ENCODE measurements around the gene ARHGEF28. TPM values are rescaled to one million over a fixed set of nuclear protein-coding genes. Genes with fewer than 3 reads are reported as not detected.

Gene ARHGEF28
- total and polyA plus RNA-seq, 8 donors = 14.9 to 36.2 (median 24.6) TPM

DNA sequence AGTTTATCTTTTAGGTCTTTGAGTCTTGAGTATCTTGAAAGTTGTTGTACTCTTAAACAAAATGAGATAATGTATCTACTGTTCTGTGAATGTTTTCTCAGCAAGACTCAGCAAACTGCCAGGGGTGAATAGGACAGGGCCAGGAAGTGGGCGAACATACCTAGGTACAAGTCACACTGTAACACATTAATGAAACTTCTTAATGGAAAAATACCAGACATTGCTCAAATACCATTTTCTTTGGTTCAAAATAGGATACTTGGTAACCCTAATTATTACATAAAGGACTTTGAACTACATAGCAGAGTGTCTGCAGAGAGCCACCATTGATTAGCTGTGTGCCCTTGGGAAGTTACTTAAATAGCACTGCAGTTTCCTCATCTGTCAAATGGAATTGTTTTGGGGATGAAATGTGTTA is 197.5 kb downstream of the ARHGEF28 start:
- Histone ChIP-seq H3K9me3 (no peaks in the 10 kb centered on the region), H3K27ac (peak overlapping the region in 2 of 4 donors; percentile 63 to 80), H3K4me3 (no peak overlapping the region), H3K4me1 (peaks cover 14 to 17% (median 16%) of the 10 kb centered on the region in 3 donors), H3K27me3 (no peaks in the 10 kb centered on the region), H3K36me3 (no peaks in the 10 kb centered on the region)
- TF ChIP-seq, protein P1, sequence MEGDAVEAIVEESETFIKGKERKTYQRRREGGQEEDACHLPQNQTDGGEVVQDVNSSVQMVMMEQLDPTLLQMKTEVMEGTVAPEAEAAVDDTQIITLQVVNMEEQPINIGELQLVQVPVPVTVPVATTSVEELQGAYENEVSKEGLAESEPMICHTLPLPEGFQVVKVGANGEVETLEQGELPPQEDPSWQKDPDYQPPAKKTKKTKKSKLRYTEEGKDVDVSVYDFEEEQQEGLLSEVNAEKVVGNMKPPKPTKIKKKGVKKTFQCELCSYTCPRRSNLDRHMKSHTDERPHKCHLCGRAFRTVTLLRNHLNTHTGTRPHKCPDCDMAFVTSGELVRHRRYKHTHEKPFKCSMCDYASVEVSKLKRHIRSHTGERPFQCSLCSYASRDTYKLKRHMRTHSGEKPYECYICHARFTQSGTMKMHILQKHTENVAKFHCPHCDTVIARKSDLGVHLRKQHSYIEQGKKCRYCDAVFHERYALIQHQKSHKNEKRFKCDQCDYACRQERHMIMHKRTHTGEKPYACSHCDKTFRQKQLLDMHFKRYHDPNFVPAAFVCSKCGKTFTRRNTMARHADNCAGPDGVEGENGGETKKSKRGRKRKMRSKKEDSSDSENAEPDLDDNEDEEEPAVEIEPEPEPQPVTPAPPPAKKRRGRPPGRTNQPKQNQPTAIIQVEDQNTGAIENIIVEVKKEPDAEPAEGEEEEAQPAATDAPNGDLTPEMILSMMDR (IDR thresholded peaks at IDR 0.05) = no peak
- ATAC-seq (peak; percentile 57 to 75 (median 70)), DNase-seq (no peak), FAIRE-seq (no peak)
- 20 to 26% methylated on average over 1 of the region's 1 CpG for WGBS, 2 donors
- intact Hi-C loops (cut with DNase I) = no loop called here

DNA sequence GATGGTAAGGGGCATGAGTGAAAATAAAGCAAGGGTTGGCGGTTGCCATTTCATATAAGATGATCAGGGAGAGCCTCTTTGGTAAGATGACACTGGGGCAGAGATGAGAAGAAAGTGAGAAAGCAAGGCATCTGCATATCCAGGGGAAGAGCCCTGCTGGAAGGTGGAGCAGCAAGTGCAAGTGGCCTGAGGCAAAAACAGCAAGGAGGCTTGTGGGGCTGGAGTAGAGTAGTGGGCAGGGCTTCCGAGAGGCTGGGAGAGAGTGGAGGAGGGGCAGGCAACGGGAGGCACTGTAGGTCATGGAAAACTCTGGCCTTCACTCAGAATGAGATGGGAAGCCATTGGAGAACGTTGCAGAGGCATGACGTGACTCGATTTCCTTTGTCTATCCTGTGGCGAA is 199.2 kb downstream of the ARHGEF28 start:
- no peak for DNase-seq
- ATAC-seq = no peak
- intact Hi-C loops (cut with DNase I) = no loop called here
- H3K27me3 ChIP-seq = no peaks in the 10 kb centered on the region
- H3K9me3 ChIP-seq = no peaks in the 10 kb centered on the region
- H3K4me1 ChIP-seq = peaks cover 14 to 17% (median 16%) of the 10 kb centered on the region in 3 donors
- no peak for FAIRE-seq
- H3K36me3 ChIP-seq = no peaks in the 10 kb centered on the region
- WGBS, 2 donors = 94 to 95% methylated on average over 7 of the region's 7 CpGs
- H3K4me3 ChIP-seq = no peak overlapping the region
- H3K27ac ChIP-seq = no peak overlapping the region
- TF ChIP-seq, protein P1 (IDR thresholded peaks at IDR 0.05) = no peak

DNA sequence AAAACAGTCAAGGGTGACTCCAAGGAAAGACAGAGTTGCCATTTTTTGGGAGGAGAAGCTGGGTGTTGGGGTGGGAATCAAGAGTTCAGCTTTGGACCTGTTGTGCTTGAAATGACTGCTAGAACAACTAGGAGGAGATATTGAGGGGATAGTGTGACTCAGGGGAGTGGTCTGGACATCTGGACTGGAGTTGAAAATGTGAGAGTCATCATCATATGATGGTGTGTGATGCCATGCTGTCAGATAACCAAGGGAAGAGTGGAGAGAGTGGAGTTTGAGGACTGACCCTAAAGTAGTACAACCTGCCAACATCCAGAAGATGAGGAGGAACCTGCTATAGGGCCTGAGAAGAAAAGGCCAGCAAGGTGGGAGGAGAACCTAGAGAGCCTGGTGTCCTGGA is 199.7 kb downstream of the ARHGEF28 start:
- Histone ChIP-seq H3K36me3 (no peaks in the 10 kb centered on the region), H3K27ac (no peak overlapping the region), H3K27me3 (no peaks in the 10 kb centered on the region), H3K9me3 (no peaks in the 10 kb centered on the region), H3K4me1 (peaks cover 14 to 17% (median 16%) of the 10 kb centered on the region in 3 donors), H3K4me3 (no peak overlapping the region)
- intact Hi-C loops (cut with DNase I) = no loop called here
- no peak for ATAC-seq
- DNase-seq = no peak
- FAIRE-seq = no peak
- TF ChIP-seq, protein P1 (IDR thresholded peaks at IDR 0.05) = no peak

DNA sequence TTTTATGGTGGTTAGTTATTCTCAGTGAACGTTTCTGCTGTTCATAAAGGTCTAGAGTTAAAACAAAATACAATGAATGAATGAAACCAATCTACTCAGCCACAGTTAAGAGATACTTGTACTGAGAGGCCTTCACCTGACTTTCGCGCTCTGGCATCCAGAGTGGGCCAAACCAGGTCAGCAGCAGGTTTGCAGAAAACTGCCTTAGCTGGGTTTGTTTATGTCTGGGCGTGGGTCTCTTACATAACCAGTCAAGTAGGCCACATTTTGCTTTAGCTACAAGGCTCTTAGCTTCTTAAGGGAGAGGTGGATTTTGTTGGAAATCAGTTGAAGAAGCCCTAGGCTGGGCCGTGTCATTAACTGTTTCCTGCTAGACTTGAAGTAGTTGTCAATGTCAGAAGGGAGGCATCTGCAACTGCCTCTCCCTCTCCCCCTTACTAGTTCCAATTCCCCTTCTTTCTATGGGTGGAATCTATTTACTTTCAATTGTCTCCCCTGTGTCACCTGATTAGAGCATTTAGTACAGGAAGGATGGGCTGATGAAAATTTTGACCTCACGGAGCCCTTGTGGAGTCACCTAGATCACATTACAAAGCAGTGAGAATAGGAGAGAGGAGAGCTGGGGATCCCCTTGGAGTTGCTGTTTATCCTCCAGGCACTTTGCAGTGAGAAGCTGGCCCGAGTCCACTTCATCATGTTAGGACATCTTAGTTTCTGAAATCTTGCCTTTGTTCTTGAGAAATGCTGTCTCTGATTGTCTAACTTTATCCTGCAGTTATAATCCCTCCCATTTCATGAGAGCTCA is 200.5 kb downstream of the ARHGEF28 start:
- no peak overlapping the region for H3K4me3 ChIP-seq
- H3K9me3 ChIP-seq = no peaks in the 10 kb centered on the region
- TF ChIP-seq, protein P1 (IDR thresholded peaks at IDR 0.05) = no peak
- WGBS, 2 donors = 76 to 83% methylated on average over 7 of the region's 7 CpGs
- DNase-seq (no peak), ATAC-seq (no peak), FAIRE-seq (no peak)
- H3K27me3 ChIP-seq = no peaks in the 10 kb centered on the region
- no peak overlapping the region for H3K27ac ChIP-seq
- intact Hi-C loops (cut with DNase I) = no loop called here
- H3K36me3 ChIP-seq = no peaks in the 10 kb centered on the region
- peaks cover 13 to 15% (median 14%) of the 10 kb centered on the region in 3 donors for H3K4me1 ChIP-seq

DNA sequence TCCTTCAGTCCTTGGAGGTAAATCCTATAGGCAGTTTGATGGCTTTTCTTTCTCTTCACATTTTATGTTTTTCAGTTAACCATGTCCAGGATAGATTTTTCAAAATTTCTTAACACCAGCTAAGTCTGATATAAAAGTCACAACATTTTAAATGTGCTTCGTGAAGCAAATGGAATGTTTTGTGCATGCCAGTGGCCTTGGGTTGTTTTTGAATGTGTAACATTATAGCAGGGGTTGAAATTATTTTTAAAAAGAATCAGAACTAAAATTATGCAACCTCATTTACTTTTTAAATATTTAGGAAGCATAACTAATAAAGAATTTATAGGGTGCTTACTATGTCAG is 201.1 kb downstream of the ARHGEF28 start:
- TF ChIP-seq, protein P1 (IDR thresholded peaks at IDR 0.05) = no peak
- intact Hi-C loops (cut with DNase I) = no loop called here
- peaks cover 8 to 9% (median 8%) of the 10 kb centered on the region in 3 donors for H3K4me1 ChIP-seq
- no peak for FAIRE-seq
- no peaks in the 10 kb centered on the region for H3K36me3 ChIP-seq
- 58 to 72% methylated on average over 1 of the region's 1 CpG for WGBS, 2 donors
- no peaks in the 10 kb centered on the region for H3K27me3 ChIP-seq
- ATAC-seq = no peak
- no peaks in the 10 kb centered on the region for H3K9me3 ChIP-seq
- DNase-seq = no peak
- no peak overlapping the region for H3K27ac ChIP-seq
- no peak overlapping the region for H3K4me3 ChIP-seq

Measured in pancreas (tissue), 10 donors.